Measurements from ENCODE around the gene NFATC4.

GRCh38 chr14:24366413-24366720 is 1.6 kb upstream of the NFATC4 start:
- TF ChIP-seq CTCF (conservative IDR thresholded peaks at IDR 0.05; ENCODE audit: low read depth in 2 of 2) (no peak), EZH2 (IDR thresholded peaks at IDR 0.05; ENCODE audit: low read depth, unreplicated experiment) (no peak), POLR2AphosphoS5 (IDR thresholded peaks at IDR 0.05; ENCODE audit: low read depth) (no peak), EZH2phosphoT487 (IDR thresholded peaks at IDR 0.05; ENCODE audit: unreplicated experiment) (no peak)

All from GM23338 (cell line).